Ectodermal cell (in vitro differentiated cells): ENCODE data around the gene RWDD1.

Experiments
- H3K27ac ChIP-seq: 2 replicates; pipeline ENCODE4 v1.7.0; 2013; ENCODE audit warnings: mild to moderate bottlenecking, low read depth, low read length; ENCODE audit not compliant: insufficient read depth, poor library complexity, severe bottlenecking
- H3K27me3 ChIP-seq: 2 replicates; pipeline ENCODE4 v1.7.0; 2013; ENCODE audit warnings: mild to moderate bottlenecking, low read length; ENCODE audit not compliant: insufficient read depth, control insufficient read depth, poor library complexity, severe bottlenecking
- H3K36me3 ChIP-seq: one replicate; pipeline ENCODE4 v1.7.0; 2013; ENCODE audit warnings: low read length; ENCODE audit not compliant: control insufficient read depth, insufficient read depth
- H3K4me1 ChIP-seq: one replicate; pipeline ENCODE4 v1.7.0; 2013; ENCODE audit warnings: low read length; ENCODE audit not compliant: control insufficient read depth, insufficient read depth
- H3K4me3 ChIP-seq: 2 replicates; pipeline ENCODE4 v1.7.0; 2013; ENCODE audit warnings: low read depth, low read length, control low read depth; ENCODE audit not compliant: insufficient read depth
- H3K9me3 ChIP-seq: 2 replicates; pipeline ENCODE4 v1.7.0; 2013; ENCODE audit warnings: mild to moderate bottlenecking, low read length, moderate library complexity; ENCODE audit not compliant: control insufficient read depth
- WGBS, 2 experiments: methylation state at CpG; one replicate each; pipeline ENCODE4 v1.1.7; 2013; ENCODE audit warnings: missing lambda C conversion rate in 2 of 2; 5-methylcytosine and 5-hydroxymethylcytosine counted together

RWDD1 gene

GRCh38 chr6:116535109-116535508 is 36.2 kb upstream of the RWDD1 start:
- H3K36me3 ChIP-seq: no peaks in the 10 kb centered on the region
- H3K4me3 ChIP-seq: no peak overlapping the region
- H3K9me3 ChIP-seq: no peaks in the 10 kb centered on the region
- no peaks in the 10 kb centered on the region for H3K27me3 ChIP-seq
- no peak overlapping the region for H3K27ac ChIP-seq
- peaks cover 10% of the 10 kb centered on the region for H3K4me1 ChIP-seq

GRCh38 chr6:116536216-116536621 is 35.1 kb upstream of the RWDD1 start:
- no peak overlapping the region for H3K27ac ChIP-seq

GRCh38 chr6:116542426-116542825 is 28.9 kb upstream of the RWDD1 start:
- Histone ChIP-seq H3K36me3 (no peaks in the 10 kb centered on the region), H3K27me3 (no peaks in the 10 kb centered on the region), H3K9me3 (no peaks in the 10 kb centered on the region), H3K27ac (no peak overlapping the region), H3K4me3 (no peak overlapping the region), H3K4me1 (no peaks in the 10 kb centered on the region)

More at GRCh38 chr6:116536216-116536621, 35.1 kb upstream of the RWDD1 start:
- Histone ChIP-seq H3K27me3 (no peaks in the 10 kb centered on the region), H3K36me3 (no peaks in the 10 kb centered on the region), H3K4me1 (peaks cover 6% of the 10 kb centered on the region), H3K9me3 (no peaks in the 10 kb centered on the region), H3K4me3 (no peak overlapping the region)
- 12 to 13% methylated on average over 4 of the region's 4 CpGs for WGBS, 2 experiments

- H3K4me1 ChIP-seq: no peaks in the 10 kb centered on the region
- H3K4me3 ChIP-seq: no peak overlapping the region
- H3K36me3 ChIP-seq: no peaks in the 10 kb centered on the region
- H3K27ac ChIP-seq: no peak overlapping the region
- no peaks in the 10 kb centered on the region for H3K9me3 ChIP-seq
- H3K27me3 ChIP-seq: no peaks in the 10 kb centered on the region
Observed at GRCh38 chr6:116543149-116543548, 28.2 kb upstream of the RWDD1 start.

GRCh38 chr6:116545651-116546050 is 25.7 kb upstream of the RWDD1 start, which contains the start of gene TRAPPC3L:
TRAPPC3L (minus strand) TSS chr6:116545684; CDS start chr6:116545514, 170 bp downstream.
- Histone ChIP-seq H3K4me3 (no peak within 1 kb of the TSS), H3K4me1 (no peaks in the 10 kb centered on the region), H3K36me3 (no peaks in the 10 kb centered on the region), H3K9me3 (no peaks in the 10 kb centered on the region), H3K27ac (no peak within 1 kb of the TSS), H3K27me3 (no peaks in the 10 kb centered on the region)
- 90 to 93% methylated on average over 3 to 4 of the region's 4 CpGs for WGBS, 2 experiments

GRCh38 chr6:116547358-116547757 is 23.9 kb upstream of the RWDD1 start:
- WGBS, 2 experiments: 78 to 84% methylated on average over 6 of the region's 6 CpGs

GRCh38 chr6:116550796-116551195 is 20.5 kb upstream of the RWDD1 start:
- no peaks in the 10 kb centered on the region for H3K4me1 ChIP-seq
- no peaks in the 10 kb centered on the region for H3K9me3 ChIP-seq
- no peak overlapping the region for H3K4me3 ChIP-seq
- H3K27me3 ChIP-seq: no peaks in the 10 kb centered on the region
- no peaks in the 10 kb centered on the region for H3K36me3 ChIP-seq
- WGBS, 2 experiments: 72 to 80% methylated on average over 4 of the region's 4 CpGs
- no peak overlapping the region for H3K27ac ChIP-seq

More at GRCh38 chr6:116547358-116547757, 23.9 kb upstream of the RWDD1 start:
- H3K27ac ChIP-seq: no peak overlapping the region
- H3K36me3 ChIP-seq: no peaks in the 10 kb centered on the region
- no peak overlapping the region for H3K4me3 ChIP-seq
- no peaks in the 10 kb centered on the region for H3K27me3 ChIP-seq
- H3K4me1 ChIP-seq: no peaks in the 10 kb centered on the region
- no peaks in the 10 kb centered on the region for H3K9me3 ChIP-seq

- no peak within 1 kb of the TSS for H3K4me3 ChIP-seq
- no peaks in the 10 kb centered on the region for H3K9me3 ChIP-seq
- H3K27ac ChIP-seq: no peak within 1 kb of the TSS
- no peaks in the 10 kb centered on the region for H3K4me1 ChIP-seq
- no peaks in the 10 kb centered on the region for H3K27me3 ChIP-seq
- H3K36me3 ChIP-seq: no peaks in the 10 kb centered on the region
Observed at GRCh38 chr6:116553451-116553850, 17.9 kb upstream of the RWDD1 start, which contains the start of gene CALHM4. CALHM4 (plus strand) TSS chr6:116553751; CDS start chr6:116553794, 43 bp downstream.

GRCh38 chr6:116556065-116556464 is 15.2 kb upstream of the RWDD1 start:
- Histone ChIP-seq H3K4me3 (no peak overlapping the region), H3K4me1 (no peaks in the 10 kb centered on the region), H3K27ac (no peak overlapping the region), H3K36me3 (no peaks in the 10 kb centered on the region), H3K27me3 (no peaks in the 10 kb centered on the region), H3K9me3 (no peaks in the 10 kb centered on the region)
- 87 to 93% methylated on average over 1 of the region's 1 CpG for WGBS, 2 experiments

GRCh38 chr6:116556814-116557415 is 14.4 kb upstream of the RWDD1 start:
- no peak overlapping the region for H3K4me3 ChIP-seq
- H3K4me1 ChIP-seq: no peaks in the 10 kb centered on the region
- H3K27me3 ChIP-seq: no peaks in the 10 kb centered on the region
- H3K27ac ChIP-seq: no peak overlapping the region
- WGBS, 2 experiments: 91 to 94% methylated on average over 5 of the region's 5 CpGs
- no peaks in the 10 kb centered on the region for H3K36me3 ChIP-seq
- H3K9me3 ChIP-seq: no peaks in the 10 kb centered on the region

GRCh38 chr6:116557893-116558292 is 13.4 kb upstream of the RWDD1 start:
- 85% methylated on average over 5 of the region's 5 CpGs for WGBS, 2 experiments
- H3K4me1 ChIP-seq: no peaks in the 10 kb centered on the region
- H3K9me3 ChIP-seq: no peaks in the 10 kb centered on the region
- no peak overlapping the region for H3K27ac ChIP-seq
- H3K4me3 ChIP-seq: no peak overlapping the region
- H3K36me3 ChIP-seq: no peaks in the 10 kb centered on the region
- no peaks in the 10 kb centered on the region for H3K27me3 ChIP-seq
